ENCODE results near the gene TSPAN13.

TSPAN13 gene

GRCh38 chr7:16794986-16795385 lies 41.4 kb downstream of the TSPAN13 start:
- Histone ChIP-seq H3K4me2 (ENCODE audit: low read depth, low read length) (no peak overlapping the region), H3K27ac (ENCODE audit: low read length) (no peak overlapping the region)

GRCh38 chr7:16795624-16796023 lies 42.1 kb downstream of the TSPAN13 start:
- H3K9ac ChIP-seq (ENCODE audit: low read length): no peak overlapping the region
- H3K79me2 ChIP-seq (ENCODE audit: low read length): no peaks in the 10 kb centered on the region
- no peaks in the 10 kb centered on the region for H3K9me3 ChIP-seq (replicated peaks; ENCODE audit: insufficient read depth, low read length)
- no peak overlapping the region for H3K4me3 ChIP-seq (ENCODE audit: low read length)
- no peaks in the 10 kb centered on the region for H3K27me3 ChIP-seq (replicated peaks; ENCODE audit: insufficient read depth, low read length)
- no peaks in the 10 kb centered on the region for H4K20me1 ChIP-seq (ENCODE audit: insufficient read depth, low read length)
- no peak overlapping the region for H2AFZ ChIP-seq (ENCODE audit: low read length)
- no peak overlapping the region for H3K4me2 ChIP-seq (ENCODE audit: low read depth, low read length)
- no peak overlapping the region for H3K27ac ChIP-seq (ENCODE audit: low read length)
- no peak for TF ChIP-seq EZH2phosphoT487 (IDR thresholded peaks at IDR 0.05; ENCODE audit: low read length)
- no peak for TF ChIP-seq CTCF (IDR thresholded peaks at IDR 0.05; ENCODE audit: low read length)
- no peak for TF ChIP-seq EZH2 (optimal IDR thresholded peaks at IDR 0.05; ENCODE audit: low read depth, low read length)
- no peaks in the 10 kb centered on the region for H3K4me1 ChIP-seq (ENCODE audit: low read length)
- H3K36me3 ChIP-seq (replicated peaks; ENCODE audit: insufficient read depth, low read length): no peaks in the 10 kb centered on the region
- H3F3A ChIP-seq (ENCODE audit: insufficient read depth, low read length): no peaks in the 10 kb centered on the region
- H3K9me2 ChIP-seq (replicated peaks; ENCODE audit: insufficient read depth, low read length): no peaks in the 10 kb centered on the region
- no peak for DNase-seq

More at GRCh38 chr7:16794986-16795385, 41.4 kb downstream of the TSPAN13 start:
- Histone ChIP-seq H3K4me1 (ENCODE audit: low read length) (no peaks in the 10 kb centered on the region), H3K36me3 (replicated peaks; ENCODE audit: insufficient read depth, low read length) (no peaks in the 10 kb centered on the region), H3K9ac (ENCODE audit: low read length) (no peak overlapping the region), H3K79me2 (ENCODE audit: low read length) (no peaks in the 10 kb centered on the region), H3K27me3 (replicated peaks; ENCODE audit: insufficient read depth, low read length) (no peaks in the 10 kb centered on the region), H3K4me3 (ENCODE audit: low read length) (no peak overlapping the region), H3F3A (ENCODE audit: insufficient read depth, low read length) (no peaks in the 10 kb centered on the region), H3K9me3 (replicated peaks; ENCODE audit: insufficient read depth, low read length) (no peaks in the 10 kb centered on the region), H2AFZ (ENCODE audit: low read length) (no peak overlapping the region), H4K20me1 (ENCODE audit: insufficient read depth, low read length) (no peaks in the 10 kb centered on the region), H3K9me2 (replicated peaks; ENCODE audit: insufficient read depth, low read length) (no peaks in the 10 kb centered on the region)
- no peak for DNase-seq
- TF ChIP-seq CTCF (IDR thresholded peaks at IDR 0.05; ENCODE audit: low read length): no peak
- TF ChIP-seq EZH2phosphoT487 (IDR thresholded peaks at IDR 0.05; ENCODE audit: low read length): no peak
- no peak for TF ChIP-seq EZH2 (optimal IDR thresholded peaks at IDR 0.05; ENCODE audit: low read depth, low read length)

- no peak overlapping the region for H3K4me3 ChIP-seq (ENCODE audit: low read length)
- no peaks in the 10 kb centered on the region for H3K9me2 ChIP-seq (replicated peaks; ENCODE audit: insufficient read depth, low read length)
- H3K4me1 ChIP-seq (ENCODE audit: low read length): no peaks in the 10 kb centered on the region
- no peak overlapping the region for H3K4me2 ChIP-seq (ENCODE audit: low read depth, low read length)
- no peaks in the 10 kb centered on the region for H4K20me1 ChIP-seq (ENCODE audit: insufficient read depth, low read length)
- TF ChIP-seq CTCF (IDR thresholded peaks at IDR 0.05; ENCODE audit: low read length): peak; percentile 52
- TF ChIP-seq EZH2 (optimal IDR thresholded peaks at IDR 0.05; ENCODE audit: low read depth, low read length): no peak
- H3K79me2 ChIP-seq (ENCODE audit: low read length): no peaks in the 10 kb centered on the region
- peak; percentile 49 for DNase-seq
- H2AFZ ChIP-seq (ENCODE audit: low read length): no peak overlapping the region
- no peaks in the 10 kb centered on the region for H3K27me3 ChIP-seq (replicated peaks; ENCODE audit: insufficient read depth, low read length)
- H3K9me3 ChIP-seq (replicated peaks; ENCODE audit: insufficient read depth, low read length): no peaks in the 10 kb centered on the region
- no peaks in the 10 kb centered on the region for H3K36me3 ChIP-seq (replicated peaks; ENCODE audit: insufficient read depth, low read length)
- no peaks in the 10 kb centered on the region for H3F3A ChIP-seq (ENCODE audit: insufficient read depth, low read length)
- no peak overlapping the region for H3K27ac ChIP-seq (ENCODE audit: low read length)
- no peak overlapping the region for H3K9ac ChIP-seq (ENCODE audit: low read length)
Observed at GRCh38 chr7:16801111-16801542, 47.6 kb downstream of the TSPAN13 start.

All from MM.1S (cell line).